Measurements from ENCODE around the gene ACTL6B.

DNA sequence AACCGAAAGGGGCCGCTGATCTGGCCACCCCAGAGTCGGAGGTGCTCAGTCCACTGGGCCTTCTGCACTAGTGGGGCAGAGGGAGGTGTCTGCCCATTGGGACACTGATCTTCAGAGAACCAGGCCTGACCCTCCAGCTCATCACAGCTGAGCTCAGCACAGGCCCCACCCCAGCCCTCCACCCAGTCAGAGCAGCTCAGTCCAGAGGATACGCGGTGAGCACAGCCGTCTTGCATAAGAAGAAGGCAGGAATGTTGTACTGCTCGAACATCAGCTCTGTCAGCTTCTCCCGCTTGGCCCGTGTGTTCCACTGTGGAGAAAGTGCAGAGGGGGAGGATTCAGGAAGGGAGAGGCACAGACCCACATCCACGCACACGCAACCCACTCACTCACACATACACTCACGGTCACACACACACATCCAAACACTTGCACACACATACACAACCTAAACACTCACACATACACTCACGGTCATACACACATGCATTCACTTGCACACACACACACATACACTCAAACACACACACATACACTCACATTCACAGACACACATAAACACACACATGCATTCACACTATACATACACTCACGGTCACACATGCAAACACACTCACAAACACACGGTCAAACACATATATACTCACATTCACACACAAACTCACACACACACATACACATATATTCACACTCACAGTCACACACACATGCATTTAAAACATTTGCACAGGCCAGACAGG is 6.3 kb downstream of the ACTL6B start:
- TF ChIP-seq EZH2 (IDR thresholded peaks at IDR 0.05): no peak
- TF ChIP-seq, protein P1, sequence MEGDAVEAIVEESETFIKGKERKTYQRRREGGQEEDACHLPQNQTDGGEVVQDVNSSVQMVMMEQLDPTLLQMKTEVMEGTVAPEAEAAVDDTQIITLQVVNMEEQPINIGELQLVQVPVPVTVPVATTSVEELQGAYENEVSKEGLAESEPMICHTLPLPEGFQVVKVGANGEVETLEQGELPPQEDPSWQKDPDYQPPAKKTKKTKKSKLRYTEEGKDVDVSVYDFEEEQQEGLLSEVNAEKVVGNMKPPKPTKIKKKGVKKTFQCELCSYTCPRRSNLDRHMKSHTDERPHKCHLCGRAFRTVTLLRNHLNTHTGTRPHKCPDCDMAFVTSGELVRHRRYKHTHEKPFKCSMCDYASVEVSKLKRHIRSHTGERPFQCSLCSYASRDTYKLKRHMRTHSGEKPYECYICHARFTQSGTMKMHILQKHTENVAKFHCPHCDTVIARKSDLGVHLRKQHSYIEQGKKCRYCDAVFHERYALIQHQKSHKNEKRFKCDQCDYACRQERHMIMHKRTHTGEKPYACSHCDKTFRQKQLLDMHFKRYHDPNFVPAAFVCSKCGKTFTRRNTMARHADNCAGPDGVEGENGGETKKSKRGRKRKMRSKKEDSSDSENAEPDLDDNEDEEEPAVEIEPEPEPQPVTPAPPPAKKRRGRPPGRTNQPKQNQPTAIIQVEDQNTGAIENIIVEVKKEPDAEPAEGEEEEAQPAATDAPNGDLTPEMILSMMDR (IDR thresholded peaks at IDR 0.05): no peak
- no peak for TF ChIP-seq EZH2phosphoT487 (IDR thresholded peaks at IDR 0.05)

All from neural progenitor cell (in vitro differentiated cells).